OCI-LY7 (cell line): ENCODE measurements around the gene PYGB. TPM values are rescaled to one million over a fixed set of nuclear protein-coding genes. Genes with fewer than 3 reads are reported as not detected.

ENCODE experiments used
- BruUV-seq: library from RNA; stranded (reverse); fragments of 400-500 nt; replicated peaks from 2 replicates; lab custom pipeline; 2021; lab: Mats Ljungman, UMichigan
- CTCF ChIA-PET: fragments of 300-600 bp; sonication (Branson Sonifier 250); formaldehyde crosslinking; loops from one replicate; lab custom pipeline; 2022; ENCODE audit warnings: antibody characterized with exemption; ENCODE audit not compliant: unreplicated experiment; lab: Charles Lee
- POLR2A ChIA-PET: fragments of 300-600 bp; sonication (Branson Sonifier 250); formaldehyde crosslinking; loops from one replicate; lab custom pipeline; 2022; ENCODE audit warnings: antibody characterized with exemption; lab: Charles Lee
- DNase-seq: peaks from one replicate; pipeline ENCODE4 v3.0.0-alpha.2; 2015; ENCODE audit warnings: low spot score
- H2AFZ ChIP-seq: fragments of 200-600 bp; sonication (generic), shearing (Covaris generic); 2 replicates; pipeline ENCODE4 v1.6.1; 2014; ENCODE audit warnings: mild to moderate bottlenecking, antibody characterized with exemption, low read length, moderate library complexity
- H3K27ac ChIP-seq: fragments of 200-600 bp; sonication (generic); 2 replicates; pipeline ENCODE4 v1.5.1; 2014; ENCODE audit warnings: mixed run types, low read depth, mild to moderate bottlenecking, moderate library complexity, low read length, inconsistent platforms; ENCODE audit not compliant: poor library complexity, severe bottlenecking
- H3K36me3 ChIP-seq: fragments of 200-600 bp; sonication (generic); 2 replicates; pipeline ENCODE4 v1.6.1; 2014; ENCODE audit warnings: mild to moderate bottlenecking, antibody characterized with exemption, low read length, moderate library complexity, mixed read lengths; ENCODE audit not compliant: insufficient read depth
- H3K4me1 ChIP-seq: fragments of 200-600 bp; sonication (generic); 2 replicates; pipeline ENCODE4 v1.5.1; 2014; ENCODE audit warnings: mild to moderate bottlenecking, low read length; ENCODE audit not compliant: insufficient read depth, poor library complexity, severe bottlenecking
- H3K4me2 ChIP-seq: fragments of 200-600 bp; sonication (generic); 2 replicates; pipeline ENCODE4 v1.6.1; 2014; ENCODE audit warnings: mild to moderate bottlenecking, low read length
- H3K4me3 ChIP-seq: fragments of 200-600 bp; sonication (generic); 2 replicates; pipeline ENCODE4 v1.5.1; 2014; ENCODE audit warnings: mild to moderate bottlenecking, low read depth, low read length; ENCODE audit not compliant: poor library complexity, severe bottlenecking
- H3K79me2 ChIP-seq: fragments of 200-600 bp; sonication (generic); 2 replicates; pipeline ENCODE4 v1.6.1; 2016; ENCODE audit warnings: low read depth, mild to moderate bottlenecking, low read length, moderate library complexity, mixed read lengths; ENCODE audit not compliant: insufficient read depth
- H3K9me2 ChIP-seq: fragments of 200-600 bp; sonication (generic); 2 replicates; pipeline ENCODE4 v1.6.1; 2016; ENCODE audit warnings: mild to moderate bottlenecking, low read length, mixed read lengths; ENCODE audit not compliant: insufficient read depth
- H3K9me3 ChIP-seq: fragments of 200-600 bp; sonication (generic); 2 replicates; pipeline ENCODE4 v1.6.1; 2014; ENCODE audit warnings: mild to moderate bottlenecking, mixed run types, low read length, mixed read lengths
- H4K20me1 ChIP-seq: fragments of 200-600 bp; sonication (generic); 2 replicates; pipeline ENCODE4 v1.6.1; 2014; ENCODE audit warnings: mild to moderate bottlenecking, antibody characterized with exemption, low read length, moderate library complexity, mixed read lengths; ENCODE audit not compliant: insufficient read depth
- EZH2phosphoT487 ChIP-seq: fragments of 200-600 bp; sonication (generic); IDR thresholded peaks from 2 replicates; pipeline ENCODE4 v1.6.1; 2018; ENCODE audit warnings: low read depth, borderline replicate concordance, mild to moderate bottlenecking, mixed run types, antibody characterized with exemption, low read length, moderate library complexity, mixed read lengths
- intact Hi-C: fragments of 100-400 bp; cut with micrococcal nuclease; formaldehyde crosslinking; loops from one replicate; pipeline ENCODE4 v1.10.0; 2022; ENCODE audit not compliant: unreplicated experiment
- total RNA-seq, 2 experiments: library from RNA; depleted of rRNA in 1 of 2; stranded (reverse); fragments of >200 nt in 1 of 2; shearing (Covaris generic) in 1 of 2; gene quantifications; 2 replicates each; pipeline ENCODE4 v1.2.3, GENCODE V29; 2014 to 2022
- TF ChIP-seq, protein P1 (sequence below): fragments of 200-600 bp; sonication (generic); conservative IDR thresholded peaks from 2 replicates; pipeline ENCODE4 v1.5.1; 2014; ENCODE audit warnings: mild to moderate bottlenecking, antibody characterized with exemption, low read length, moderate library complexity, mixed read lengths

PYGB gene
- total RNA-seq, 2 experiments from 2014 or later = 4.9 to 7.0 TPM

DNA sequence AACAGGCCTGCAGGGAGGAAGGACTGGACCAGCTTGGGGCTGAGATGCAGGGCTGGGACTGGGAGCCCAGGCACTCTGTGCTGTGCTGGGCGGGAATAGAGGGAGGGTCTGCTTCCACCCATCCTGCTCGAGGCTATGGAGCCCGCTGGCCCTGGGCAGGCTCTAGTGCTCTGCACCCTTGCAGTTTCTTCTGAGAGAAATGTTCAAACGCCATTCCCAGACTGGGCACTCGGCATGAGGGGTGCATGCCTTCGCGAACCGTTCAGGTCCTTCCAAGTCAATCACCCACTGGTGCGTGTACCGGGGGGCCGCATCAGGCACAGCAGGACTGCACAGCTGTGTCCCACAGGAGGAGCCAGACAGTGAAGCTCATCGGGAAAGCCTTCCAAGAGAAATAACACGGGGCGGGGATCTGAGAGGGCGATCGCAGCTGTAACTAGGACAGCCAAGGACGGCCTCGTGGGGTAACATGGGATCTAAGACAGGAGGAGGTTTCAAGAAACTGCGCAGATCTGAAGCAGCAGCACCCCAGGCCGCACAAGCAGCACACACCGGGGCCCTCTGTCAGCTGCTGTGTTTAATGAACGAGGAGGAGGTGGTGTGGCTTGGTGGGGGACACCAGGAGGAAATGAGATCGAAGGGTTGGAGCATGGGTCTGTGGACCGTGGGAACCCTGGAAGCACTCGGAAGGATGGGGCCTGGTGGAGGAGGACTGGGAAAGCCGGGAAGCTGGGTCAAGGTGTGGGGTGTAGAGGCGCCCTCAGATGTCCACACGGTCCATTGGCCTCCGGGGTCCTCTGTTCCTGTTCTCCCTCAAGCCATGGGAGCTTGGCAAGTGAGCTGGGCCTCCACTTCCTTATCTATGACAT, 26.1 kb upstream of the PYGB start:
- TF ChIP-seq, protein P1, sequence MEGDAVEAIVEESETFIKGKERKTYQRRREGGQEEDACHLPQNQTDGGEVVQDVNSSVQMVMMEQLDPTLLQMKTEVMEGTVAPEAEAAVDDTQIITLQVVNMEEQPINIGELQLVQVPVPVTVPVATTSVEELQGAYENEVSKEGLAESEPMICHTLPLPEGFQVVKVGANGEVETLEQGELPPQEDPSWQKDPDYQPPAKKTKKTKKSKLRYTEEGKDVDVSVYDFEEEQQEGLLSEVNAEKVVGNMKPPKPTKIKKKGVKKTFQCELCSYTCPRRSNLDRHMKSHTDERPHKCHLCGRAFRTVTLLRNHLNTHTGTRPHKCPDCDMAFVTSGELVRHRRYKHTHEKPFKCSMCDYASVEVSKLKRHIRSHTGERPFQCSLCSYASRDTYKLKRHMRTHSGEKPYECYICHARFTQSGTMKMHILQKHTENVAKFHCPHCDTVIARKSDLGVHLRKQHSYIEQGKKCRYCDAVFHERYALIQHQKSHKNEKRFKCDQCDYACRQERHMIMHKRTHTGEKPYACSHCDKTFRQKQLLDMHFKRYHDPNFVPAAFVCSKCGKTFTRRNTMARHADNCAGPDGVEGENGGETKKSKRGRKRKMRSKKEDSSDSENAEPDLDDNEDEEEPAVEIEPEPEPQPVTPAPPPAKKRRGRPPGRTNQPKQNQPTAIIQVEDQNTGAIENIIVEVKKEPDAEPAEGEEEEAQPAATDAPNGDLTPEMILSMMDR = no peak
- no peak for TF ChIP-seq EZH2phosphoT487
- no TSS peak for BruUV-seq
- POLR2A ChIA-PET = no interaction called here
- no peak overlapping the region for H3K4me3 ChIP-seq
- H3K4me1 ChIP-seq = no peaks in the 10 kb centered on the region
- intact Hi-C loops = no loop called here
- H3K36me3 ChIP-seq = no peaks in the 10 kb centered on the region
- no peaks in the 10 kb centered on the region for H3K79me2 ChIP-seq
- H4K20me1 ChIP-seq = no peaks in the 10 kb centered on the region
- DNase-seq = no peak
- H3K9me2 ChIP-seq = no peaks in the 10 kb centered on the region
- H3K4me2 ChIP-seq = no peak overlapping the region
- no peak overlapping the region for H3K27ac ChIP-seq
- H3K9me3 ChIP-seq = no peaks in the 10 kb centered on the region
- CTCF ChIA-PET = no interaction called here
- H2AFZ ChIP-seq = no peak overlapping the region

DNA sequence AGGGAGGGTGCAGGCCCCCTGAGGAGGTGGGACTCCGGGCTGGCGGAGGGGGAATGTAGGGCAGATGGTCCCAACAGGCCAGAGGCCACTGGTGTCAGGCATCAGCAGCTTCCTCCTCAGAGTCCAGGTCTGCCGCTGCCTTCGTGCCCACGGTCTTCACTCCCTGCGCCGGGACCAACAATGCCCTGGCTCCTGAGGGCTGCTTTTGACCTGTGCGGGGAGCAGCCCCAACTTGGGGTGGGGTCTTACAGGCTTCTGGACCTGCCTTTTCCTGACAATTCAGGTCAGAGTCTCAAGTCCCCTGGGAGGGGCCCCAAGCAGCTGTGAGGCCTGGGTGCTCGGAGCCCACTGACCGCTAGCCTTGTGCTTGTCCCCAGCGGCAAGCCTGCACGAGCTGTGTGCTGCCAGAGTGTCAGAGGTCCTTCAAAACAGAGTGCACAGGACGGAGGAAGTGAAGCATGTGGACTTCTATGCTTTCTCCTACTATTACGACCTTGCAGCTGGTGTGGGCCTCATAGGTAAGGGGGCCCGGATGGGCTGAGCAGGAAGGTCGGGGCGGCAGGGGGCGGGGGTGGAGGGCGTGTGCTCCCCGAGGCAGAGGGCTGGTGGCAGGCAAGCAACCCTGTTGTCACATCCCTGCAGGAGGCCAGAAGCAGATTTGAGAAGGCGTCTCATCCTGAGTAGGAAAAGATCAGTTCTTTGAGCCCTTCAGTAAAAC, 25.3 kb upstream of the PYGB start:
- TF ChIP-seq EZH2phosphoT487 = no peak
- TF ChIP-seq, protein P1 = no peak
- Histone ChIP-seq H3K9me2 (no peaks in the 10 kb centered on the region), H2AFZ (no peak overlapping the region), H3K4me2 (no peak overlapping the region), H3K9me3 (no peaks in the 10 kb centered on the region), H3K36me3 (no peaks in the 10 kb centered on the region), H3K4me3 (no peak overlapping the region), H3K27ac (no peak overlapping the region), H3K79me2 (no peaks in the 10 kb centered on the region), H4K20me1 (no peaks in the 10 kb centered on the region), H3K4me1 (no peaks in the 10 kb centered on the region)
- BruUV-seq = no TSS peak
- CTCF ChIA-PET = no interaction called here
- no peak for DNase-seq
- intact Hi-C loops = no loop called here
- POLR2A ChIA-PET = interaction anchor here (1.4 kb wide), 1 partner anchor 24 kb away, joined by 4 read pairs; no protein-coding TSS in a partner anchor
